Upper lobe of left lung (tissue), 4 donors: ENCODE measurements around the gene SCAF4.

Experiments used
- POLR2AphosphoS5 ChIP-seq, 2 donors: sonication (generic); formaldehyde crosslinking; IDR thresholded peaks; one replicate each; pipeline ENCODE4 v1.5.1; 2017; ENCODE audit warnings: antibody characterized with exemption in 2 of 2
- TF ChIP-seq, protein P1 (sequence below), 6 experiments: fragments of 450-650 bp in 4 of 6; fragments of 200-600 bp in 2 of 6; sonication (generic) in 2 of 6; IDR thresholded peaks; one replicate each; pipeline ENCODE4 v1.5.1; 2016 to 2019; ENCODE audit warnings: antibody characterized with exemption in 6 of 6

DNA sequence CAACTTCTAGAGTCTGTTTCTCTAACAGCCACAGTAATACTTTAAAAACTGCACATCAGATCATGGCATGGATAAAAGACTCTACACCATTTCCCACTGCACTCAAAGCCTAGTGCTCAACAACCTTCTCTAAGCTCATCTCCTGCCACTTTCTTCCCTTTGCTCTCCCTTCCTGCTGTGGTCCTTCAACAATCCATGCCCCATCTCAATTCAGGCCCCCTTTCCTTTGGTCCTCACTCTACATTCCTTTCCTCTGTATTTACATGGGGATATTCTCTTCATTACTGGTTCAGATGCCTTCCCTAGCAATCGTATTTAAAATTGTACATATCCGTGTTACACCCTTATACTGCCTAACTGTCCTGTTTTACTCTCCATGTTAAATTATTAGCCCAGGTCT is 53.4 kb downstream of the SCAF4 start:
- no peak for TF ChIP-seq POLR2AphosphoS5 (IDR thresholded peaks at IDR 0.05)
- TF ChIP-seq, protein P1, sequence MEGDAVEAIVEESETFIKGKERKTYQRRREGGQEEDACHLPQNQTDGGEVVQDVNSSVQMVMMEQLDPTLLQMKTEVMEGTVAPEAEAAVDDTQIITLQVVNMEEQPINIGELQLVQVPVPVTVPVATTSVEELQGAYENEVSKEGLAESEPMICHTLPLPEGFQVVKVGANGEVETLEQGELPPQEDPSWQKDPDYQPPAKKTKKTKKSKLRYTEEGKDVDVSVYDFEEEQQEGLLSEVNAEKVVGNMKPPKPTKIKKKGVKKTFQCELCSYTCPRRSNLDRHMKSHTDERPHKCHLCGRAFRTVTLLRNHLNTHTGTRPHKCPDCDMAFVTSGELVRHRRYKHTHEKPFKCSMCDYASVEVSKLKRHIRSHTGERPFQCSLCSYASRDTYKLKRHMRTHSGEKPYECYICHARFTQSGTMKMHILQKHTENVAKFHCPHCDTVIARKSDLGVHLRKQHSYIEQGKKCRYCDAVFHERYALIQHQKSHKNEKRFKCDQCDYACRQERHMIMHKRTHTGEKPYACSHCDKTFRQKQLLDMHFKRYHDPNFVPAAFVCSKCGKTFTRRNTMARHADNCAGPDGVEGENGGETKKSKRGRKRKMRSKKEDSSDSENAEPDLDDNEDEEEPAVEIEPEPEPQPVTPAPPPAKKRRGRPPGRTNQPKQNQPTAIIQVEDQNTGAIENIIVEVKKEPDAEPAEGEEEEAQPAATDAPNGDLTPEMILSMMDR (IDR thresholded peaks at IDR 0.05), result no peak
